Myocyte (in vitro differentiated cells): Measurements from ENCODE around the gene P2RX6. TPM values are rescaled to one million over a fixed set of nuclear protein-coding genes. Genes with fewer than 3 reads are reported as not detected.
"Not testable (repeated sequence)": the region's sequence is repeated elsewhere in the genome, so short reads cannot be mapped to it uniquely, and the experiment has no call there.

ENCODE experiments used
- DNase-seq: peaks from one replicate; pipeline ENCODE4 v3.0.0-alpha.2; 2012; ENCODE audit warnings: low read depth
- total RNA-seq: library from RNA; depleted of rRNA; stranded (reverse); fragments of >200 nt; gene quantifications from 2 replicates; pipeline ENCODE4 v1.2.3, GENCODE V29; 2014

Gene P2RX6
- total RNA-seq, 1 donor from 2014 or later = 72.8 TPM

DNA sequence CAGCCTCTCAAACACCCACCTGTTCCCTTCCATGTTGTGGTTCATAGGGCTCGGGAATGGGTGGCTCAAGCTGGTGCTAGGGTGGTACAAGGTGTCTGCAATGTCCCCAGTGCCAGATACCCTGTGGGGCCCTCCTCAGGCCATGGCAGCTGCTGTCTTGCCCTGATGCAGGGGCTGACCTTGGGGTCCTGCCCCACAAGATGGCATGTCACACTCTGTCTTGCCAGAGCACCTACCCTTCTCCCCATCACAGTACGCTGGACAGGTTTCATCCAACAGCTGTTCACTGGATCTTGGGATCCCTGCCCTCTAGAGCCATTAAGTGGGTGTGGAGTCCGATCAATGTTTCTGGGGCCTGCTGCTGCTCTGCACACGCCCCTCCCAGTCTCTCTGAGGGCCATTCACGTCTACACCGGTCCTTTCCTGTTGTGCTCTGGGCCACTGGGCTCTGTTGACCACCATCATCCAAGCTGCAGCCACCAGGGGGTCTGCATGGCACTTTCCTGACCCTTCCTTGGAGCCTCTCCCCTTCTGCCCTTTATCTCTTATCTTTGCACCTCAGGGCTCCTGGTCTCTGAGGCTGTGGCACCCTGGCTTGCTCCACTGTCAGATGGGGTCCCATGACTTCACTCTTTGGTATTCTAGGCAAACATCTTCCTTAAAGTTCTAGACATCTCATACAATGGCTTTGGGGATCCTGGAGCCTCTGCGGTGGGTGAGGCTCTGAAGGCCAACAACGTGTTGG lies 37.9 kb downstream of the P2RX6 start:
- DNase-seq = no peak

DNA sequence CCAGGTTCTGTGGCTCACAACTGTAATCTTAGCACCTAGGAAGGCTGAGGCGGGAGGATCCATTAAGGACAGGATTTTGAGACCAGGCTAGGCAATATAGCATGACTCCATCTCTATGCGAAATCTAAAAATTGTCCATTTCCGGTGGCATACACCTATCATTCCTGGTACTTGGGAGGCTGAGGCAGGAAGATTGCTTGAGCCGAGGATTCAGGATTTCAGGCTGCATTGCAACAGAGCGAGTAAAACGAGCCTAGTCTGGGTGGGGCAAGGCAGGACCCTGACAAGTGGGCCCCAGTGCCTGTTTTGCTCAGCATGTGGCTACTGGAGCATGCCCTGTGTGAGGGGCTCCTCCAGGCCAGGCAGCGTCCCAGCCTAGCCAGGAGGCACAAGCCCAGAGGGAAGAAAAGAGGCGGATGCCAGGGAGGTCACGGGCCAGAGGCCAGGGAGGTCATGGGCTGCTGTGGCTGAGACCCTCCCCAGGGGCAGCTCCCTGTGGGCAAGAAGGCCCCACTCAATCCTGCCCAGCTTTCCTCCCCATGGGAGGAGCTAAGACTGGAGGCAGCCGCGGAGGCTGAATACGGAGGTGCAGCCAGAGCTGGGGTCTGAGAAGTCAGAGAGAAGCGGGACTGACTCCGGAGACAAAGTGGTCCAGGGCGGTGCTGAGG lies 39.2 kb downstream of the P2RX6 start:
- DNase-seq = no peak

DNA sequence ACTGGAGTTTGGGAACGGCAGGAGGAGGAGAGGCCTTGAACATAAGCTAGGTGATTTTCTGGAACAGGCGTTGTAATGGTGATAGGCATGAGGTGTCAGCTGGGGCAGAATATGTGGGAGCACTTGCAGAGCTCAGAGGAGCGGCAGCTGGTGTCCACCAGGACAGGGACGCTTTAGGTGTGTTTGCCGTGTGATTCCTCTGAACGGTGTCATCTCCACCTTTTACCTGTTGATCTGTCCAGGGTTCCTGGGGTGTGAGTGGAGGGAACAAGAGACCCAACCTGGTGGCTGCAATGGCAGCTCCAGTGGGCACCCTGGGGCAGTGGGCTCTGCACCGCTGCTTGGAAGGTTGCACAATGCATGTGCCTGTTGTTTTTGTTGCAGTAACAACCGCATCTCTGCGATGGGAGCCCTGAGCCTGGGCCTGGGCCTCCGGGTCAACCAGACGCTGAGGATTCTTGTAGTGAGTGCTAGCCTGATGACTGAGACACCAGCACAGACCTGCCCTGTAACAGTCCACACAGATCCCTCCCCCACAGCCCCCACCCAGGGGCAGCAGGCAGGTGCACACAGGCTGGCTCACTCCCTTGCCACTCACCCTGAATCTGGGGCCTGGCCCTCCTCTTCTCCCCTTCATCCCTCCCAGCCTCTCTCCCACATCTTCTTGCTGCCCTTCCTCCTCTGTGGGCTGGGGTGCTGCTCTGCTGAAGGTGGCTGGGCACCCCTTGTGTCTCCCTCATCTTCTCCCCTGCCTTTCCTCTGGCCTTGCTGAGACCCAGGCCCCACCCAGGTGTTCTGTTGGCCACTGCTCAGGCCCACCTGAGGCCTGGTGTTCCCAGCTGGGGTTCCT lies 40.0 kb downstream of the P2RX6 start:
- DNase-seq = no peak

DNA sequence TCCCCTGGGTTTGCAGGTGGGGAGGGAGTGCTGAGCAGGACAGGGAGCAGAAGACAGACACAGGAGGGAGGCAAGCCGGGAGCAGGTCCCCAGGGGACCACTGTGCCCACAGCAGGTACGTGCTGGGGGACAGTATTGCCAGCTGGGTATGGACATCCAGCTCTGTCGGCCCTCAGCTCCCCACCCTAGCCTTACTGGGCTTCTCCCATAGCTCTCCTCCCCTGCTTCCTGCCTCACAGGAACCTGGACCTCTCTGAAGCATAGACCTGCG lies 40.5 kb downstream of the P2RX6 start:
- no peak for DNase-seq

DNA sequence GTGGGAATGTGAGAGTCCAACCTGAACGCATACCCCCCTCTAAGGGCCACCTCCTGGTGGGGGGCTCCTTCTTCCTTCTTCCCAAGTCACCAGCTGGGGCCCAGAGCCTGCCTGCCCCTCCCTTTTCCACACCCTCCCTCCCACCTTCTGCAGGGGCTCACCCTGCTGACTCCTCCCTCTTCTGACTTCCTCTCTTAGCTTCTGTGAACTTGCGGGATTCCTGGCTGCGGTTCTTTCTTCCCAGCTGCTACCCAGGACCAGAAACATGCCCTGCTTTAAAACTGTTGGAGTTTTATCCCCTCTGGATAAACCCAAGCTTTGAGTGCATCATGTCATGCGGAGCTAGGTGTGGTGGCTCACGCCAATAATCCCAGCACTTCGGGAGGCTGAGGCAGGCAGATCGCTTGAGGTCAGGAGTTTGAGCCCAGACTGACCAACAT lies 40.9 kb downstream of the P2RX6 start:
- DNase-seq = no peak

DNA sequence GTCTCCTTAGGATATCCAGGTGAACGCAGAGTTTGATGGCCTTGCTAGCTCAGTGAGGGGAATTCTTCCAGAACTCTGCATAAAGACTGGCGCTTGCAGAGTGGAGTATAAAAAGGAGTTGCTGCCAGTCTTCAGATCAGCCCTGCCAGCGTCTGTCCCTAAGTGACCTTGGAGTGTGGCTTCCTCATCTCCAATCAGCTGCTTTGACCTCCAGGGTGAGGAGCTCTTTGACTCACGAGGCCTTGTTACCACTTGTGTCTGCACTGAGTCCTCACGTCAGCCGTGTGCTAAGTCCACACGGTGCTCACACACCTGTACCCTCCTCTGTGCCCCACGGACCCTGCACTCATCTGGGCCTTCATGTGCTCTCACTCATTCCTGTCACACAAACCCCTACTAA lies 45.4 kb downstream of the P2RX6 start:
- DNase-seq = not testable (repeated sequence)

DNA sequence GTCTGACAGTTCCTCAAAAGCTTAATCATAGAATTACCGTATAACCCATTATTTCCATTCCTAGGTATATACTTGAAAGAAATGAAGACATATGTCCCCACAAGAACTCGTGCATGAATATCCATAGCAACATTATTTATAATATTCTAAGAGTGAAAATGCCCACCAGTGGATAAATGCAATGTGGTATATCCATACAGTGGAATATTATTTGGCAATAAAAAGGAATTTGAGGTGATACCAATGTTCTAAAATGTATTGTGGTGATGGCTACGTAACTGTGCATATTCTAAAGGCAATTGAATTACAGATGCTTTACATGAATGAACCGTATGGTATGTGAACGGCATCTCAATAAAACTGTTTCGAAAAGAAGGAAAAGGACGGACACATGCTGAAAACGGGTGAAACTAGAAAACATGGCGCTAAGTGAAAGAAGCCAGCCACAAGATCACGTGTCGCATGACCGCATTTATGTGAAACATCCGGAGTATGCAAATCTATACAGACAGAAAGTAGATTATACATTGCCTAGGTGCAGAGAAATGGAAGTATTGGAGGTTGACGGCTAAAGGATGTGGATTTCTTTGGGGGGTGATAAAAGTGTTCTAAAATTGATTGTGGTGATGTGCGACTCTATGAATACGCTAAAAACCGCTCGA lies 46.8 kb downstream of the P2RX6 start:
- not testable (repeated sequence) for DNase-seq

DNA sequence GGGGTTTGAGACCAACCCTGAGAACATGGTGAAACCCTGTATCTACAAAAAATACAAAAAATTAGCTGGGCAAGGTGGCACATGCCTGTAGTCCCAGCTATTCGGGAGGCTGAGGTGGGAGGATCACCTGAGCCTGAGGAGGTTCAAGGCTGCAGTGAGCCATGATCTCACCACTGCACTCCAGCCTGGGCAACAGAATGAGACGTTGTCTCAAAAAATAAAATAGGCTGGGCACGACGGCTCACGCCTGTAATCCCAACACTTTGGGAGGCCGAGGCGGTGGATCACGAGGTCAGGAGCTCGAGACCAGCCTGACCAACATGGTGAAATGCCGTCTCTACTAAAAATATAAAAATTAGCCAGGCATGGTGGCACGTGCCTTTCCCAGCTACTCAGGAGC lies 49.5 kb downstream of the P2RX6 start:
- not testable (repeated sequence) for DNase-seq

DNA sequence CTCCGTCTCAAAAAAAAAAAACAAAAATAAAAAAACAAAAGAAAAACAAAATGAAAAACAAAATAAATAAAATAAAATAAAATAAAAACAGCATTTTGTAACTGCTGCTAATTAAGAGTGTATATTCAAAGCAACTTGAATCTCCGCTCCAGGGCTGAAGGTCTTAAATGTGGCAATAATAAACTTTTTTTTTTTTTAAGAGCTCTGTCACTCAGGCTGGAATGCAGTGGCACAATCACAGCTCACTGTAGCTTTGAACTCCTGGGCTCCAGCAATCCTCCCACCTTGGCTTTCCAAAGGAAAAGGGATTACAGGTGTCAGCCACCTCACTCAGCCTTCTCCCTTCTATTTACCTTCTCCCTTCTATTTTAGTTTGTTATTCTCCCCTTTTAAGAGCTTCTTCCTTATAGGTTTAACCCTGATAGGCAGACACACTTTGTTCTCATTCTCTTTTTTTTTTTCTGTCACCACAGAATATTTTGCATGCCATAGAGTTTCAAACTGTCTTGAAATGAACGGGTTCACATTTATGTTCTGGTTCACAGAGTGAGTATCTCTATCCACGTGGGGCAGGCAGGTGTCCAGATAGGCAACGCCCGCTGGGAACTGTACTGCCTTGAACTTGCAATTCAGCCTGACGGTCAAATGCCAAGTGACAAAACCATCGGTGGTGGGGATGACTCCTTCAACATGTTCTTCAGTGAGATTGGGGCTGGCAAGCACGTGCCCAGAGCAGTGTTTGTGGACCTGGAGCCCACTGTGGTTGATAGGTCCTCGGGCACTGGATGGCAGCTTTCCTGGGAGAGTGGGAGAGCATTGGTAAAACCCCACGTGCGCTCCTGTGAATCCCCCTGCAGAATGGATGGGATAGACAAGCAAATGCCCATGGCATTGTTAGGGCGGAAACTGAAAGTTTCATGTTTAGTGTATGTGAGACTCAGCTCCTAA lies 50.2 kb downstream of the P2RX6 start:
- no peak for DNase-seq

DNA sequence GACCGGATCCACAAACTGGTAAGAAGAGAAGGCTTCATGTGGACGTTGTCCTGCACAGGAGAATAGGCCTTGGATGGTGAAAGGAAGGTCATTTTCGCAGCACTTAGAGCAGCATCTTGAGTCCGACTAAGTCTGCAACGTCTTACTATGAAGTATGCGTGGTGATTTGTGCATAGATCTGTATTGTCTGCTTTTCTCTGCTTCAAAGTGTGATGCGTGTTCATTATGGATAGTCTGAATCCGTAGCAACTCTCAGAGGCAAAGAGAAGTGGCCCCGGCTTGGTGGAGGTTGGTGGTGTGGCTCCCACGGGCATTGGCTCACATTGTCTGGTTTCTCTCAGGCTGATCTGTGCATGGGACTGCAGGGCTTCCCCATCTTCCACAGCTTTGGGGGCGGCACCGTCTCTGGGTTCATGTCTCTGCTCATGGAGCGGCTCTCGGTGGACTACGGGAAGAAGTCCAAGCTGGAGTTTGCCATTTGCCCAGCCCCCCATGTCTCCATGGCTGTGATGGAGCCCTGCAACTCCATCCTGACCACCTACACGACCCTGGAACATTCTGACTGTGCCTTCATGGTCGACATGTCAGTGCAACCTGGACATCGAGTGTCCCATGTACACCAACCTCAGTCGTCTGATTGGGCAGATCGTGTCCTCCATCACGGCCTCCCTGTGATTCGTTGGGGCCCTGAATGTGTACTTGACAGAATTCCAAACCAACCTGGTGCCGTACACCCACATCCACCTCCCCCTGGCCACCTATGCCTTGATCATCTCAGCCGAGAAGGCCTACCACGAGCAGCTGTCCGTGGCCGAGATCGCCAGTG lies 52.3 kb downstream of the P2RX6 start:
- DNase-seq = no peak

DNA sequence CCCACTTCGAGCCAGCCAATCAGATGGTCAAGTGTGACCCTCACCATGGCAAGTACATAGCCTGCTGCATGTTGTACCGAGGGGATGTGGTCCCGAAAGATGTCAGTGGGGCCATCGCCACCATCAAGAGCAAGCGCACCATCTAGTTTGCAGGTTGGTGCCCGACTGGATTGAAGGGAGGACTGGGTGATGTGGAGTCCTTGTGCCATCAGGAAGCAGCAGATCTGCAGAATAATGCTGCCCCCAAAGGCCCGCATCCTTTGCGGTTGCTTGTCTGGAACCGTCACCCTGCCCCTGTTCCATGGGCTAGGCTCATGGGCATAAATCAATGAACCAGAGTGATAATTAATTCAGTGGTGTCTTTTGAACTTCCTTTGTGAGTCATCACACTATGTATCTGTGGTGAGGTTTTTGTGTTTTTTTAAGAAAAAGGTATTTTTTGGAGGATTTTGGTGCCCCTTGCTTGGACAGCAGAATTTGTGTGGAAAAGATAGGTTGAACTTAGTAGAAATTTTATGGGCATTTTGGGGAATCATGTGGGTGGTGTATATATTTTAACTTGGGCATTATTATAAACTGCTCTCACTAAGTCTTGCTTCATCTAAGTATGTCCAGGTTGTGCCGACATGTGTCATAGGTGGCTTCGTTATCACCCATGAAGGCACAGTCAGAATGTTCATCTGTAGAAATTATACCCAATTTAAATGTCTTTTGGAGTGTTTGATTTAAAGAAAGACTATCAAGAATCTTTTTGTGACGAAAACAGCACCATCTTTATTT lies 53.1 kb downstream of the P2RX6 start:
- no peak for DNase-seq

DNA sequence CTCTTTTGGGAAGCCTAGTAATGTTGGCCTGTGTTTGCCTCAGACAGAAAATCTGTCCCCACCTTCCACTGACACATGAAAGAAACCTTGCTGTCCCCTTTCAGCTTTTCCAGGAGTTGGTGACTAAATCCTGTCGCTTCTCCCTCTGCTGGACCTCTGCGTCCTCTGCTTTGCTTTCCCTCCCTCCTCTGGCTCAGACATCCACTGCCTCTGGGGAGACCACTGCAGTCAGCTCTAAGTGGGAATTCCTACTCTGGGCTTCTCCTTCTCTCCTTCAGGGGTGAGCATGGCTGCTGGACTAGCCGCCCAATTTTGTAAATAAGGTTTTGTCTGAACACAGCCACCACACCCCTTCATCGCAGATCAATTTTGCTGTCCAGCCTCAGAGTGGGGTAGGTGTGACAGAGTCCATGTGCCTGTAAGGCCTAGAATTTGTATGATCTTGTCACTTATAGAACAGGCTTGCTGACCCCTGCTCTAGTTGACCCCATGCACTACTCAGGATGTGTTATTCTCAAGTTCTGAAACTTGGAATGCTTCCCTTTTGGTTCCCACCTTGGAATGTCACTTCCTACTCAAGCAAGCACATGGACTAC lies 53.8 kb downstream of the P2RX6 start:
- no peak for DNase-seq

DNA sequence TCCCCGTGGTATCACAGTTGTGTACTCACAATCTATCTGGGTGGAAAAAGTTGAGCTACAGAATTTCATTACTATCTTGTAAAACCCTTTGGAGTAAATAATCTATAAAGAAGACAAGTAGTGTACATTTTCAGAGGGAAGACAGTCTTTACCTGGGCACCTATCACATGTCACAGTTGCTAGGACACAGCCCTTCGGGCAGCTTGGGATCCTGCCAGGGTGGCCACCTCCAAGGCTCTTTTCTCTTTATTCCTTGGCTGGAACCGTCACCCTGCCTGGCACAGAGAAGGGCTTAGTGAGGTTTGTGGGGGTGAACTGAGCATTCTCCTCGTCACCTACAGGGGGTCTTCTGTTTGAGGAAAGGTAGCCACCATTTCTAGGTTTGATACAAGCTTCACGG lies 54.4 kb downstream of the P2RX6 start:
- no peak for DNase-seq

DNA sequence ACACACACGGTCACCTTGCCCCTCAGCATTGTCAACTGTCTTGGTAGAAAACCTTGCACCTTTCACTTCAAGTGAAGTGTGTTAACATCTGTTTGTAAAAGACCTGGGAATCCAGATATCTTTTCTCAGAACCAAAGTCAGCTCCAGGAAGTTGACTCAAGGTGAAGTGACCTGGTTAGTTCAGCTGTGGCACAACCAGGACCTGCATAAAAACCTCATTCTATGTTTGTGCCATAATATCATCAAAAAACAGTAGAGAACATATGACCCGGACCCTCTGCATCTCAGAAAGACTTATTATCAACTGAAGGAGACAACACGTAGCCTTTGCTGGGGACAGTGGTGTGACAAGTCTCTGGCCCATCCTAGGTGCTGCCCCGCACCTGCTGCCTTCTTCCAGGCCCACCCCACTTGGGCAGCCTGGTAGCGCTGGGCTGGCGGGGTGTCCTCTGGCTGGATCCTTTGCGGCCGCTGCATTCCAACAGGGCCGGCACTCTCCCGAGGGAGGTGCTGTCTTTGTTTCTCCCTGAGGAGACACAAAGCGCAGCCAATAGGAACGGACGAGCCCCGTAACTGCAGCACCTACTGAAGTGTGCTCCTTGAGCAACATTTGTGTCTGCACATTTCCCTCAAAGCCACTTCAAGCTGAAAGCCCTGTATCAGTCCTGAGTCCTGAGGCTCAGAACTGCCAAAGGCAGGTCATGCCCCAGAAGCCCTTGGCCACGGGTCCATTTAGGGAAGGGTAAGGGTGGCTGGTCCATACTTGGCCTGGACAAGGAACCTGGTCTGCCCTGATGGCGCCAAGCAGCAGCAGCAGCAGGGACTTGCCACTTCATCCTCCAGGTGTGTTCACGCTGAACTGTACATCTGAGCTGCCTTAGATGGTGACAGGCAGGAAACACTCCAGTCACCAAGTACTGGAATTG lies 56.0 kb downstream of the P2RX6 start:
- DNase-seq = no peak

DNA sequence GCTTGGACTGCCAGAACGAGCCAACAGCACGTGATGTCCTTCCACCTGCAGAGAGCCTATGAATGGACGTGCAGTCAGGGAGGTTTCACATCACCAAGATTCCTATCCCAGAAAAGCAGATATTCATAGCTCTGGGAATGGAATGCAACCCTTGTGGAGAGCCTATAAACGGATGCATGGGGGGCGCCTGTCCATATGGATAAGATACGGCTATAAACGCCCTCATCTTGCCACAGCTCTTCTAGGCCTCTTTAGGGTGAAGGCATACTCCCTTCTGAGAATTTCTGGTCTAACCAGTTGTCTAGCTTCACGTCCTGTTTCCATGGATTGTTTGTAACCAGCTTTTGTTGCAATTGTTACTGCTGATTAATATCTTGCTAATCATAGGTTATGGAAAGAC lies 56.8 kb downstream of the P2RX6 start:
- not testable (repeated sequence) for DNase-seq

DNA sequence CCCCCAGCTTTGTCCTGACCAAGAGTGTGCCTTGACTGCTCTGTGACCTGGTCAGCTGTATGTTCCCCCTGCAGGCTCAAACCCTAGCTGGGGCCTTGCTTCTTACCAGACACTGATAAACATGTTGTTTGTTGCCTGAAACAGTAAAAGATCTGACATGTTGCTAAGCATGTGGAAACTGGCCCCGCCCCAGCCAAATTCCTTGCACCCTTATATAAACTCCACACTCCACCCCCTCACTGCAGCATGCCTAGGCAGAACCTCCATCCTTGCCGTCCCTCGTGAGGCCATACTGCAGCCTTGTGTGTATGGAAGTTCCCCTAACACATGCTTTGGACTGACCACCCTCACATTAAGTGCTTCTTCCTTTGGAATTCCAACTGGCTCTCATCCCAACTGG lies 58.1 kb downstream of the P2RX6 start:
- DNase-seq = no peak

DNA sequence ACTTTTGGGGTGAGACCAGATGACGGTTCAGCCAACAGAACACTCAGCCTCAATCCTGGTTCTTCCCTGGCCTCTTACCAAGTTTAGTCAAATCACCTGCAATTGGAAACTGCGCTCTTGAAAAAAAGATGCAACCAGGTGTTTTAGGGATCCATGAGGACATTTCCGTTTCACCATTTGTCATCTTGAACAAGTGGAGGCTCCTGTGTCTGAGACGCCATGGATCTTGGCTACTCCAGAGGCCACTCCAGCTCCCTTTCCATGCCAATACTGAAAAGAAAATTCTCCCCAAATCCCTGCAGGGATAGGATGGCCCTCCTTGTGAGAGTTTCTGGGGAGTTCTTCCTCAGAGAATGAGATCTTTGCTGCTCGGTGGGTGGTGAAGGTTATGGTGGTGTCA lies 58.5 kb downstream of the P2RX6 start:
- no peak for DNase-seq
